ENCODE results near the gene MTARC2. TPM values are rescaled to one million over a fixed set of nuclear protein-coding genes. Genes with fewer than 3 reads are reported as not detected.

The MTARC2 gene
- polyA plus RNA-seq, 2 of the 4 experiments (the other 2 are of a cell fraction), result 13.5 to 18.4 TPM

DNA sequence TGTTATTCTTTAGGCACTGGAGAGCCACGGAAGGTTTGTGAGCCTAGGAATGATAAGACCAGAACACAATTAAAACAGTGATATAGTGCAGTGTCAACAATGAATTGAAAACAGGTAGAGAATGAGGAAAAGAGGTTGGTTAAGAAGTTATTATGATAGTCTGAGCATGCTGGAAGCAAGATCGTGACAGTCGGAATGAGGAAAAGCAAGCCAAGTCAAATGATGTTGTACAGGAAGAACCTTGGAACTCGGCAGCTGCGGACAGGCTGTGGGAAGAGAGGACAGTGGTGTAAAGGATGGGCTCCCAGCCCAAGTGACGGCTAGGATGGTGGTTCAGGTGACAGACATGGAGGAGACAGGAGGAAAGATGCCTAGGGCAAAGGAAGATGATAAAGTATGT, 64.2 kb downstream of the MTARC2 start:
- FAIRE-seq (no peak), DNase-seq (ENCODE audit: low read depth in 1 of 2, low spot score in 1 of 2) (no peak), ATAC-seq (no peak)
- WGBS (ENCODE audit: missing lambda C conversion rate), result 74% methylated on average over 6 of the region's 6 CpGs
- Histone ChIP-seq H3K27ac (no peak overlapping the region), H3K4me2 (no peak overlapping the region), H3K4me1 (no peaks in the 10 kb centered on the region), H3K9me3 (no peaks in the 10 kb centered on the region), H3K4me3 (no peak overlapping the region)
- TF ChIP-seq NPAS2 (CRISPR knock-in tag; IDR thresholded peaks at IDR 0.05; ENCODE audit: borderline replicate concordance) (no peak), HDAC2 (IDR thresholded peaks at IDR 0.05) (no peak), CHD4 (IDR thresholded peaks at IDR 0.05; ENCODE audit: borderline replicate concordance) (no peak), RARB (CRISPR knock-in tag; IDR thresholded peaks at IDR 0.05) (no peak), HOXA7 (CRISPR knock-in tag; IDR thresholded peaks at IDR 0.05) (no peak)
- TF ChIP-seq, protein P1, sequence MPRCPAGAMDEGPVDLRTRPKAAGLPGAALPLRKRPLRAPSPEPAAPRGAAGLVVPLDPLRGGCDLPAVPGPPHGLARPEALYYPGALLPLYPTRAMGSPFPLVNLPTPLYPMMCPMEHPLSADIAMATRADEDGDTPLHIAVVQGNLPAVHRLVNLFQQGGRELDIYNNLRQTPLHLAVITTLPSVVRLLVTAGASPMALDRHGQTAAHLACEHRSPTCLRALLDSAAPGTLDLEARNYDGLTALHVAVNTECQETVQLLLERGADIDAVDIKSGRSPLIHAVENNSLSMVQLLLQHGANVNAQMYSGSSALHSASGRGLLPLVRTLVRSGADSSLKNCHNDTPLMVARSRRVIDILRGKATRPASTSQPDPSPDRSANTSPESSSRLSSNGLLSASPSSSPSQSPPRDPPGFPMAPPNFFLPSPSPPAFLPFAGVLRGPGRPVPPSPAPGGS (IDR thresholded peaks at IDR 0.05), result no peak
- TF ChIP-seq, protein P2, sequence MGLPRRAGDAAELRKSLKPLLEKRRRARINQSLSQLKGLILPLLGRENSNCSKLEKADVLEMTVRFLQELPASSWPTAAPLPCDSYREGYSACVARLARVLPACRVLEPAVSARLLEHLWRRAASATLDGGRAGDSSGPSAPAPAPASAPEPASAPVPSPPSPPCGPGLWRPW (IDR thresholded peaks at IDR 0.05), result no peak
- TF ChIP-seq, protein P3, sequence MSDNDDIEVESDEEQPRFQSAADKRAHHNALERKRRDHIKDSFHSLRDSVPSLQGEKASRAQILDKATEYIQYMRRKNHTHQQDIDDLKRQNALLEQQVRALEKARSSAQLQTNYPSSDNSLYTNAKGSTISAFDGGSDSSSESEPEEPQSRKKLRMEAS (IDR thresholded peaks at IDR 0.05), result no peak
- CTCF ChIA-PET, result interaction anchor here (1.3 to 1.4 kb wide), 3 partner anchors 10 to 531 kb away, joined by 3 read pairs; no protein-coding TSS in a partner anchor
- POLR2A ChIA-PET, result no interaction called here

DNA sequence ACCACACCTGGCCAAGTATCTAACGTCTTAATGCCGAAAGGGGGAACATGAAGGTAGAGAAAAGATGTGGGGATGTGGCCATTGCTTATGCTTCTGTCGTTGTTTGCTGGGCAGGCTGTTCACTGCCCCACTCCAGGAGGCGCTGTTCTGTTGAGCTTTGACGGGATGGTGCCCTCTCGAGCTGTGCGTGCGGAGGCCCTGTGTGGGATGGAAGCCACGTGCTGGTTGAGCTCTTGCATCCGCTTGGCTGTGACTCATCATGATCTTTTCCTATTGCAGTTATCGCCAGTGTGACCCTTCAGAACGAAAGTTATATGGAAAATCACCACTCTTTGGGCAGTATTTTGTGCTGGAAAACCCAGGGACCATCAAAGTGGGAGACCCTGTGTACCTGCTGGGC, 64.9 kb downstream of the MTARC2 start:
- ATAC-seq, result no peak
- Histone ChIP-seq H3K4me3 (no peak overlapping the region), H3K4me2 (no peak overlapping the region), H3K27ac (no peak overlapping the region), H3K4me1 (no peaks in the 10 kb centered on the region), H3K9me3 (no peaks in the 10 kb centered on the region)
- TF ChIP-seq NPAS2 (CRISPR knock-in tag; IDR thresholded peaks at IDR 0.05; ENCODE audit: borderline replicate concordance) (no peak), RCOR1 (IDR thresholded peaks at IDR 0.05; ENCODE audit: low read depth, low read length) (no peak), ESRRA (IDR thresholded peaks at IDR 0.05; ENCODE audit: borderline replicate concordance, low read length) (no peak), GATA3 (IDR thresholded peaks at IDR 0.05; ENCODE audit: borderline replicate concordance) (no peak), EHF (CRISPR knock-in tag; IDR thresholded peaks at IDR 0.05) (no peak), MYC (IDR thresholded peaks at IDR 0.05; ENCODE audit: borderline replicate concordance, low read length) (no peak), CEBPB (IDR thresholded peaks at IDR 0.05) (no peak), POLR2A (IDR thresholded peaks at IDR 0.05; ENCODE audit: low read length) (no peak)
- FAIRE-seq, result no peak
- WGBS (ENCODE audit: missing lambda C conversion rate), result 77% methylated on average over 12 of the region's 12 CpGs
- ChIA-PET CTCF (interaction anchor here (1.1 to 1.4 kb wide), 3 partner anchors 10 to 24 kb away, joined by 3 read pairs; no protein-coding TSS in a partner anchor), POLR2A (no interaction called here)
- peak in 1 of 2 experiments; percentile 13 for DNase-seq (ENCODE audit: low read depth in 1 of 2, low spot score in 1 of 2)

DNA sequence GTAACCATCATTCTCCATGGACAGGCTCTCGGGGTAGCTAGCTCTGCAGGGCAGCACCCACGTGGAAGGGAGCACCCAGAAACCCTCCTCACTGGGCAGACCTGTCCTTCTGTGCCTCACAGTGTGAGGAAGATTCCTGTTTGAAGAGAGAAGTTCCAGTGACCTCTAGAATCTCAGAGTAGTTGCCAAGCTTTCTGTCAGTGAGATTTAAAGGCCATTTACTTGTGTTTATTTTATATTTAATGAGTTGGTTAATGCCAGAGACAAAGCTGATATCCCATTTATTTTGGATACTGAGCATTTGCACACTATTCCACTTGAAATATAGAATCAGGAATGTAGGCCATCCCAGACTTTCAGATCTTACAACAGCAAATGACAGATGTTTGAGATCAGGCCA, 67.3 kb downstream of the MTARC2 start:
- CTCF ChIA-PET, result interaction anchor here (1.2 kb wide), 1 partner anchor 387 kb away, joined by 3 read pairs; no protein-coding TSS in a partner anchor
- no peak for FAIRE-seq
- 50% methylated on average over 2 of the region's 2 CpGs for WGBS (ENCODE audit: missing lambda C conversion rate)

DNA sequence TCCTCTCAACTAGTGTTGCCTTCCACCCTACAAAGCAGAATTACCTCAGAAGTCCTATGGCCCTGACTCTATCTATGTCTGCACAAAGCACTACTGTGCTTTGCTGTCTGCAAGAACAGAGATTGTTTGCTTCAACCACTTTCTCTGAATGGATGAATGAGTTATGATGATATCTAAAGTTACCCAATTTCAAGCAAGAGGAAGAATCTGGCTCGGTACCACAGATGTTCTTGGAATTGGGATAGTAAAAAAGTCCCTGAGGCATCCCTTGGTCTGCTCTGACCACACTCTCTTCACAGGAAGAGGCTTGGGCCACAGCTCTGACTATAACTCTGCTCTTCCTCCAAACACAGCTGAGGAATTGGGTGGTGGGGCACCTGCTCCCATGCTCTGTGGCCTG, 69.8 kb downstream of the MTARC2 start:
- TF ChIP-seq BHLHE40 (IDR thresholded peaks at IDR 0.05; ENCODE audit: low read depth, low read length) (no peak), RARB (CRISPR knock-in tag; IDR thresholded peaks at IDR 0.05) (no peak), RFX5 (IDR thresholded peaks at IDR 0.05) (no peak)
- TF ChIP-seq, protein P4, sequence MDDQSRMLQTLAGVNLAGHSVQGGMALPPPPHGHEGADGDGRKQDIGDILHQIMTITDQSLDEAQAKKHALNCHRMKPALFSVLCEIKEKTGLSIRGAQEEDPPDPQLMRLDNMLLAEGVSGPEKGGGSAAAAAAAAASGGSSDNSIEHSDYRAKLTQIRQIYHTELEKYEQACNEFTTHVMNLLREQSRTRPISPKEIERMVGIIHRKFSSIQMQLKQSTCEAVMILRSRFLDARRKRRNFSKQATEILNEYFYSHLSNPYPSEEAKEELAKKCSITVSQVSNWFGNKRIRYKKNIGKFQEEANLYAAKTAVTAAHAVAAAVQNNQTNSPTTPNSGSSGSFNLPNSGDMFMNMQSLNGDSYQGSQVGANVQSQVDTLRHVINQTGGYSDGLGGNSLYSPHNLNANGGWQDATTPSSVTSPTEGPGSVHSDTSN (IDR thresholded peaks at IDR 0.05), result no peak

More for the DNA sequence above, 67.3 kb downstream of the MTARC2 start:
- Histone ChIP-seq H3K27ac (no peak overlapping the region), H3K4me2 (no peak overlapping the region), H3K9me3 (no peaks in the 10 kb centered on the region), H3K4me1 (no peaks in the 10 kb centered on the region), H3K4me3 (no peak overlapping the region)
- ATAC-seq (no peak), DNase-seq (ENCODE audit: low read depth in 1 of 2, low spot score in 1 of 2) (no peak)
- POLR2A ChIA-PET, result no interaction called here
- TF ChIP-seq CHD4 (IDR thresholded peaks at IDR 0.05; ENCODE audit: borderline replicate concordance) (no peak), RNF2 (IDR thresholded peaks at IDR 0.05; ENCODE audit: borderline replicate concordance, low read depth) (no peak), HOXB13 (CRISPR knock-in tag; IDR thresholded peaks at IDR 0.05; ENCODE audit: low read depth) (no peak), HOXB5 (CRISPR knock-in tag; IDR thresholded peaks at IDR 0.05) (no peak), ZC3H11A (IDR thresholded peaks at IDR 0.05) (no peak), EP300 (IDR thresholded peaks at IDR 0.05) (no peak), RFX5 (IDR thresholded peaks at IDR 0.05) (no peak), HOXA7 (CRISPR knock-in tag; IDR thresholded peaks at IDR 0.05) (no peak)

More for the DNA sequence above, 69.8 kb downstream of the MTARC2 start:
- 80% methylated on average over 1 of the region's 1 CpG for WGBS (ENCODE audit: missing lambda C conversion rate)
- ATAC-seq, result no peak
- no peak for DNase-seq (ENCODE audit: low read depth in 1 of 2, low spot score in 1 of 2)
- CTCF ChIA-PET, result interaction anchor here (1.8 kb wide), 1 partner anchor 15 kb away, joined by 5 read pairs; no protein-coding TSS in a partner anchor
- Histone ChIP-seq H3K27ac (no peak overlapping the region), H3K9me3 (no peaks in the 10 kb centered on the region), H3K4me3 (no peak overlapping the region), H3K4me2 (no peak overlapping the region), H3K4me1 (no peaks in the 10 kb centered on the region)
- POLR2A ChIA-PET, result no interaction called here
- FAIRE-seq, result no peak
